GM06990 (cell line): ENCODE measurements around the gene CDH20.
"Not testable (repeated sequence)": the region's sequence is repeated elsewhere in the genome, so short reads cannot be mapped to it uniquely, and the experiment has no call there.

Experiments
- DNase-seq: peaks from one replicate; pipeline ENCODE4 v3.0.0-alpha.2; 2011; ENCODE audit not compliant: insufficient read length; ENCODE audit errors: extremely low read depth
- H3K27me3 ChIP-seq: replicated peaks from 2 replicates; pipeline ENCODE4 v1.6.0; 2011; ENCODE audit warnings: low read length; ENCODE audit not compliant: control insufficient read depth, insufficient read depth
- H3K36me3 ChIP-seq: 2 replicates; pipeline ENCODE4 v1.5.1; 2011; ENCODE audit warnings: low read length; ENCODE audit not compliant: control insufficient read depth, insufficient read depth
- H3K4me3 ChIP-seq: replicated peaks from 2 replicates; pipeline ENCODE4 v1.5.1; 2011; ENCODE audit warnings: low read depth, mild to moderate bottlenecking, control low read depth, low read length
- TF ChIP-seq, protein P1 (sequence below): IDR thresholded peaks from 2 replicates; pipeline ENCODE4 v1.5.1; 2011; ENCODE audit warnings: low read length, control low read depth, mild to moderate bottlenecking, inconsistent platforms; ENCODE audit not compliant: insufficient read depth, poor library complexity, severe bottlenecking

Gene CDH20

DNA sequence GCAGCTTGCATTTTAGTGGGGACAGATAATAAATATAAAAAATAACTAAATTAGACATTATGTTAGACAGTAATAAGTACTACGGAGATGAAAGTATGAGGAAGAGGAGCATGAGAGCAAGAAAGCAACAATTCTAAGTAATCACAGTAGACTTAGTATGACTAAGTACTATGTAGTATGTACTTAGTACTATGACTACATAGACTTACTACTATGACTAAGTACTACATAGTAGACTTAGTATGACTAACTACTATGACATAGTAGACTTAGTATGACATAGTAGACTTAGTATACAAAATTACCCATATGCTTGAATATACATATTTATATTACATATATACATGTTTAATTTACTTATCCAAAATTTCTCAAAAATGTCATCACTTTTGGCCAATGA lies 29.3 kb downstream of the CDH20 start:
- no peaks in the 10 kb centered on the region for H3K36me3 ChIP-seq
- TF ChIP-seq, protein P1, sequence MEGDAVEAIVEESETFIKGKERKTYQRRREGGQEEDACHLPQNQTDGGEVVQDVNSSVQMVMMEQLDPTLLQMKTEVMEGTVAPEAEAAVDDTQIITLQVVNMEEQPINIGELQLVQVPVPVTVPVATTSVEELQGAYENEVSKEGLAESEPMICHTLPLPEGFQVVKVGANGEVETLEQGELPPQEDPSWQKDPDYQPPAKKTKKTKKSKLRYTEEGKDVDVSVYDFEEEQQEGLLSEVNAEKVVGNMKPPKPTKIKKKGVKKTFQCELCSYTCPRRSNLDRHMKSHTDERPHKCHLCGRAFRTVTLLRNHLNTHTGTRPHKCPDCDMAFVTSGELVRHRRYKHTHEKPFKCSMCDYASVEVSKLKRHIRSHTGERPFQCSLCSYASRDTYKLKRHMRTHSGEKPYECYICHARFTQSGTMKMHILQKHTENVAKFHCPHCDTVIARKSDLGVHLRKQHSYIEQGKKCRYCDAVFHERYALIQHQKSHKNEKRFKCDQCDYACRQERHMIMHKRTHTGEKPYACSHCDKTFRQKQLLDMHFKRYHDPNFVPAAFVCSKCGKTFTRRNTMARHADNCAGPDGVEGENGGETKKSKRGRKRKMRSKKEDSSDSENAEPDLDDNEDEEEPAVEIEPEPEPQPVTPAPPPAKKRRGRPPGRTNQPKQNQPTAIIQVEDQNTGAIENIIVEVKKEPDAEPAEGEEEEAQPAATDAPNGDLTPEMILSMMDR, result no peak
- DNase-seq, result no peak
- no peak overlapping the region for H3K4me3 ChIP-seq
- H3K27me3 ChIP-seq, result 0 out of 2 replicates have a peak, but pooled peaks cover 2% of the 10 kb centered on the region

- TF ChIP-seq, protein P1, result no peak
- H3K27me3 ChIP-seq, result no peaks in the 10 kb centered on the region
- H3K36me3 ChIP-seq, result no peaks in the 10 kb centered on the region
- no peak overlapping the region for H3K4me3 ChIP-seq
- no peak for DNase-seq
Observed at GRCh38 chr18:61364953-61365352, 31.7 kb downstream of the CDH20 start.

- DNase-seq, result no peak
- H3K27me3 ChIP-seq, result no peaks in the 10 kb centered on the region
- no peaks in the 10 kb centered on the region for H3K36me3 ChIP-seq
- TF ChIP-seq, protein P1, result no peak
- H3K4me3 ChIP-seq, result no peak overlapping the region
Observed at GRCh38 chr18:61368001-61368400, 34.8 kb downstream of the CDH20 start.

GRCh38 chr18:61369671-61370070 lies 36.4 kb downstream of the CDH20 start:
- H3K27me3 ChIP-seq, H3K36me3 ChIP-seq, DNase-seq, H3K4me3 ChIP-seq: not testable (repeated sequence)

DNA sequence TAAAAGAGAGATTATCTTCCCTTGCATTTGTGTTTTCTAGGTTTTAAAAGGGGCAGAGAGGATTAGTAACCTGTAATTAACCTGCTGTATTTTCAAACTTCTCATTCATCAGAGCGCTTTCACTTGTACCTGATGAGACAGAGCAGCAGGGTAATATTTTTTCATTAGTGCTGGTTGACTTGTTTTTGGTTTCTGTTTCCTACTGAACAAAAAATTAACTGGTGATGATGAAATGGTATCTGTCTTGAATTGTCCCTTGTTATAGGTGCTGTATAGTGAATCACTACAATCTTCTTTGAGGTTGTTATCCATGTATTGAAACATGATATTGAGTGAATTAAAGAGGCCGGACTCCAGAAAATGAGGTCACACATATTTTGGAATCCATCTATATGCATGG lies 37.9 kb downstream of the CDH20 start:
- no peak for DNase-seq
- H3K36me3 ChIP-seq, result no peaks in the 10 kb centered on the region
- no peak overlapping the region for H3K4me3 ChIP-seq
- TF ChIP-seq, protein P1, result no peak
- H3K27me3 ChIP-seq, result no peaks in the 10 kb centered on the region

DNA sequence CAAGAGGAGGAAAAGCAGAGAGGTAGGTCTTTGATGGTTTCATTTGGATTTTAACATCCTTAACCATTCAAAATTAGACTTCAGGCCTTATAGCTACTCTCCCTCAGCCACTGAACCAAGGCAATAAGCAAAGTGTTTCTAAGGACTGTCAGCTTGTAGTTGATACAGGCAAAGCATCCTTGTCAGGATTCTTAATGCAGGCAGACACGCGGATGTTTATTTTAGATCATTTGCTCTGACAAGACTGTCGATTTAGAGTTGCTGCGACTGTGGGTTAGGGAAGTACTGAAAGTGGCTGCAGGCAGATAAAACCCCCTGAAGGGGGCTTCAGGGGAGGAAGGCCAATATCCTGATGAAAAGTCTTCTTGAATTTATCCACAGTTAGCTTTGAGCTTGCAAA lies 46.6 kb downstream of the CDH20 start:
- DNase-seq, result no peak
- Histone ChIP-seq H3K36me3 (no peaks in the 10 kb centered on the region), H3K4me3 (no peak overlapping the region), H3K27me3 (no peaks in the 10 kb centered on the region)
- TF ChIP-seq, protein P1, result no peak
